HG02588 (cell line): Measurements from ENCODE around the gene PRCP.

Source experiments
- ATAC-seq: cut with Tn5 transposase; IDR thresholded peaks from one replicate; pipeline ENCODE4 v1.9.1; 2021; ENCODE audit warnings: mild to moderate bottlenecking, moderate library complexity; ENCODE audit not compliant: unreplicated experiment

PRCP gene

GRCh38 chr11:82831364-82831763 lies 68.9 kb downstream of the PRCP start:
- no peak for ATAC-seq

- ATAC-seq, result no peak
These were observed 69.5 kb downstream of the PRCP start for GRCh38 chr11:82830746-82831145.

- no peak for ATAC-seq
These were observed 71.1 kb downstream of the PRCP start for GRCh38 chr11:82829101-82829500.

- ATAC-seq, result no peak
These were observed 71.8 kb downstream of the PRCP start for GRCh38 chr11:82828472-82828871.

GRCh38 chr11:82826526-82826925 lies 73.7 kb downstream of the PRCP start:
- ATAC-seq, result no peak

GRCh38 chr11:82823647-82824619 lies 76.3 kb downstream of the PRCP start:
- ATAC-seq, result no peak

GRCh38 chr11:82818409-82819043 lies 81.7 kb downstream of the PRCP start:
- no peak for ATAC-seq

- ATAC-seq, result no peak
These were observed 84.8 kb downstream of the PRCP start for GRCh38 chr11:82815406-82815805.

- ATAC-seq, result no peak
These were observed 85.9 kb downstream of the PRCP start for GRCh38 chr11:82814379-82814778.

- no peak for ATAC-seq
These were observed 88.9 kb downstream of the PRCP start for GRCh38 chr11:82811369-82811768.

- ATAC-seq, result no peak
These were observed 89.5 kb downstream of the PRCP start for GRCh38 chr11:82810738-82811137.

GRCh38 chr11:82810326-82810725 lies 89.9 kb downstream of the PRCP start:
- no peak for ATAC-seq

- no peak for ATAC-seq
These were observed 92.6 kb downstream of the PRCP start for GRCh38 chr11:82807646-82808045.

- no peak for ATAC-seq
These were observed 97.5 kb downstream of the PRCP start for GRCh38 chr11:82802710-82803109.

- ATAC-seq, result no peak
These were observed 103.0 kb downstream of the PRCP start for GRCh38 chr11:82796998-82797961.

- ATAC-seq, result no peak
These were observed 105.7 kb downstream of the PRCP start for GRCh38 chr11:82794490-82794889.

- ATAC-seq, result no peak
These were observed 107.2 kb downstream of the PRCP start for GRCh38 chr11:82792822-82793569.

- no peak for ATAC-seq
These were observed 107.9 kb downstream of the PRCP start for GRCh38 chr11:82792319-82792718.

- ATAC-seq, result no peak
These were observed 108.5 kb downstream of the PRCP start for GRCh38 chr11:82791779-82792178.

- no peak for ATAC-seq
These were observed 109.3 kb downstream of the PRCP start for GRCh38 chr11:82790723-82791484.
